SK-N-SH treated with all-trans-retinoic acid at 6 μM for 48 hours (cell line): ENCODE measurements around the gene CACNA1D.

Experiments used
- ARNTL ChIP-seq: fragments of 450-650 bp; formaldehyde crosslinking; IDR thresholded peaks from 2 replicates; pipeline ENCODE4 v1.5.0; 2020; ENCODE audit warnings: low read depth, mild to moderate bottlenecking, moderate library complexity, borderline replicate concordance
- OSR1 ChIP-seq: fragments of 250-450 bp; sonication (Bioruptor Pico); IDR thresholded peaks from 2 replicates; pipeline ENCODE4 v1.8.0; 2022; ENCODE audit warnings: moderate library complexity, mild to moderate bottlenecking, inconsistent platforms
- PPARA ChIP-seq: fragments of 250-450 bp; sonication (Bioruptor Pico); IDR thresholded peaks from 2 replicates; pipeline ENCODE4 v1.5.0; 2020; ENCODE audit warnings: mild to moderate bottlenecking, borderline replicate concordance
- SNAI2 ChIP-seq: fragments of 250-450 bp; sonication (Bioruptor Pico); IDR thresholded peaks from 2 replicates; pipeline ENCODE4 v1.5.0; 2020; ENCODE audit warnings: mild to moderate bottlenecking, moderate library complexity
- TCF4 ChIP-seq: fragments of 250-450 bp; sonication (Bioruptor Pico); IDR thresholded peaks from 2 replicates; pipeline ENCODE4 v1.8.0; 2021; ENCODE audit warnings: mild to moderate bottlenecking, moderate library complexity, borderline replicate concordance
- TOX ChIP-seq: fragments of 250-450 bp; sonication (Bioruptor Pico); IDR thresholded peaks from 2 replicates; pipeline ENCODE4 v1.8.0; 2021; ENCODE audit warnings: mild to moderate bottlenecking, moderate library complexity, borderline replicate concordance
- ZC3H10 ChIP-seq: fragments of 250-450 bp; sonication (Bioruptor Pico); IDR thresholded peaks from 2 replicates; pipeline ENCODE4 v1.5.1; 2021; ENCODE audit warnings: mild to moderate bottlenecking, moderate library complexity
- ZFP3 ChIP-seq: fragments of 250-450 bp; sonication (Bioruptor Pico); IDR thresholded peaks from 2 replicates; pipeline ENCODE4 v1.5.0; 2020; ENCODE audit warnings: mild to moderate bottlenecking, moderate library complexity
- ZFP30 ChIP-seq: fragments of 450-650 bp; formaldehyde crosslinking; IDR thresholded peaks from 2 replicates; pipeline ENCODE4 v1.5.0; 2022; ENCODE audit warnings: mild to moderate bottlenecking, moderate library complexity
- ZNF8 ChIP-seq: fragments of 450-650 bp; formaldehyde crosslinking; IDR thresholded peaks from 2 replicates; pipeline ENCODE4 v1.5.0; 2020; ENCODE audit warnings: mild to moderate bottlenecking, moderate library complexity
- TF ChIP-seq, protein P1 (sequence below): fragments of 250-450 bp; sonication (Bioruptor Pico); IDR thresholded peaks from 2 replicates; pipeline ENCODE4 v1.8.0; 2020; ENCODE audit warnings: mild to moderate bottlenecking, moderate library complexity, borderline replicate concordance
- TF ChIP-seq, protein P2 (sequence below): fragments of 250-450 bp; sonication (Bioruptor Pico); IDR thresholded peaks from 2 replicates; pipeline ENCODE4 v1.5.0; 2020; ENCODE audit warnings: mild to moderate bottlenecking, moderate library complexity
- TF ChIP-seq, protein P3 (sequence below): fragments of 250-450 bp; sonication (Bioruptor Pico); IDR thresholded peaks from 2 replicates; pipeline ENCODE4 v1.5.1; 2021; ENCODE audit warnings: mild to moderate bottlenecking, moderate library complexity

DNA sequence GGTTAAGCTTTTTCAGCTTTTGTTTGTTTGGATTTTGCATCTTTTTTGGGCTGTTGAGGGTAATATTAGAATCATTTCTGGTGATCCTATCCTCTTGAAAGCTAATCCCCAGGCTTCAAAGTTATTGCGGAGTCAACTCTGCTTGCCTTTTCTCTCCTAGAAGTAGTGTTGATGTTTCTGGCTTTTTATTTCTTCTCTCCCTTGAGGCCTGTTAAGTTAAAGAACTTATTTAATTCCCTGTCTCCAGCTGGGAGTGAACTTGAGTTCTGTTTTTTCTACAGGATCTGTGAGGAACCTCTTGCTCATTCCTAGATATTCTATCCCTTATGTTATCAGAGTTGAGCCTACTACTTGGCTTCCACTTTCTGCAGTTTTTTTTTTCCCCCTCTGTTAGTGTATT is 34.1 kb upstream of the CACNA1D start:
- TF ChIP-seq TOX (CRISPR knock-in tag) (no peak), OSR1 (no peak), ARNTL (CRISPR knock-in tag) (no peak), TCF4 (CRISPR knock-in tag) (no peak), ZFP30 (CRISPR knock-in tag) (no peak), ZFP3 (CRISPR knock-in tag) (no peak), ZC3H10 (no peak), ZNF8 (CRISPR knock-in tag) (no peak), SNAI2 (CRISPR knock-in tag) (no peak), PPARA (no peak)
- TF ChIP-seq, protein P1, sequence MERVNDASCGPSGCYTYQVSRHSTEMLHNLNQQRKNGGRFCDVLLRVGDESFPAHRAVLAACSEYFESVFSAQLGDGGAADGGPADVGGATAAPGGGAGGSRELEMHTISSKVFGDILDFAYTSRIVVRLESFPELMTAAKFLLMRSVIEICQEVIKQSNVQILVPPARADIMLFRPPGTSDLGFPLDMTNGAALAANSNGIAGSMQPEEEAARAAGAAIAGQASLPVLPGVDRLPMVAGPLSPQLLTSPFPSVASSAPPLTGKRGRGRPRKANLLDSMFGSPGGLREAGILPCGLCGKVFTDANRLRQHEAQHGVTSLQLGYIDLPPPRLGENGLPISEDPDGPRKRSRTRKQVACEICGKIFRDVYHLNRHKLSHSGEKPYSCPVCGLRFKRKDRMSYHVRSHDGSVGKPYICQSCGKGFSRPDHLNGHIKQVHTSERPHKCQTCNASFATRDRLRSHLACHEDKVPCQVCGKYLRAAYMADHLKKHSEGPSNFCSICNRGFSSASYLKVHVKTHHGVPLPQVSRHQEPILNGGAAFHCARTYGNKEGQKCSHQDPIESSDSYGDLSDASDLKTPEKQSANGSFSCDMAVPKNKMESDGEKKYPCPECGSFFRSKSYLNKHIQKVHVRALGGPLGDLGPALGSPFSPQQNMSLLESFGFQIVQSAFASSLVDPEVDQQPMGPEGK (CRISPR knock-in tag): no peak
- TF ChIP-seq, protein P2, sequence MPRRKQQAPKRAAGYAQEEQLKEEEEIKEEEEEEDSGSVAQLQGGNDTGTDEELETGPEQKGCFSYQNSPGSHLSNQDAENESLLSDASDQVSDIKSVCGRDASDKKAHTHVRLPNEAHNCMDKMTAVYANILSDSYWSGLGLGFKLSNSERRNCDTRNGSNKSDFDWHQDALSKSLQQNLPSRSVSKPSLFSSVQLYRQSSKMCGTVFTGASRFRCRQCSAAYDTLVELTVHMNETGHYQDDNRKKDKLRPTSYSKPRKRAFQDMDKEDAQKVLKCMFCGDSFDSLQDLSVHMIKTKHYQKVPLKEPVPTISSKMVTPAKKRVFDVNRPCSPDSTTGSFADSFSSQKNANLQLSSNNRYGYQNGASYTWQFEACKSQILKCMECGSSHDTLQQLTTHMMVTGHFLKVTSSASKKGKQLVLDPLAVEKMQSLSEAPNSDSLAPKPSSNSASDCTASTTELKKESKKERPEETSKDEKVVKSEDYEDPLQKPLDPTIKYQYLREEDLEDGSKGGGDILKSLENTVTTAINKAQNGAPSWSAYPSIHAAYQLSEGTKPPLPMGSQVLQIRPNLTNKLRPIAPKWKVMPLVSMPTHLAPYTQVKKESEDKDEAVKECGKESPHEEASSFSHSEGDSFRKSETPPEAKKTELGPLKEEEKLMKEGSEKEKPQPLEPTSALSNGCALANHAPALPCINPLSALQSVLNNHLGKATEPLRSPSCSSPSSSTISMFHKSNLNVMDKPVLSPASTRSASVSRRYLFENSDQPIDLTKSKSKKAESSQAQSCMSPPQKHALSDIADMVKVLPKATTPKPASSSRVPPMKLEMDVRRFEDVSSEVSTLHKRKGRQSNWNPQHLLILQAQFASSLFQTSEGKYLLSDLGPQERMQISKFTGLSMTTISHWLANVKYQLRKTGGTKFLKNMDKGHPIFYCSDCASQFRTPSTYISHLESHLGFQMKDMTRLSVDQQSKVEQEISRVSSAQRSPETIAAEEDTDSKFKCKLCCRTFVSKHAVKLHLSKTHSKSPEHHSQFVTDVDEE: no peak
- TF ChIP-seq, protein P3, sequence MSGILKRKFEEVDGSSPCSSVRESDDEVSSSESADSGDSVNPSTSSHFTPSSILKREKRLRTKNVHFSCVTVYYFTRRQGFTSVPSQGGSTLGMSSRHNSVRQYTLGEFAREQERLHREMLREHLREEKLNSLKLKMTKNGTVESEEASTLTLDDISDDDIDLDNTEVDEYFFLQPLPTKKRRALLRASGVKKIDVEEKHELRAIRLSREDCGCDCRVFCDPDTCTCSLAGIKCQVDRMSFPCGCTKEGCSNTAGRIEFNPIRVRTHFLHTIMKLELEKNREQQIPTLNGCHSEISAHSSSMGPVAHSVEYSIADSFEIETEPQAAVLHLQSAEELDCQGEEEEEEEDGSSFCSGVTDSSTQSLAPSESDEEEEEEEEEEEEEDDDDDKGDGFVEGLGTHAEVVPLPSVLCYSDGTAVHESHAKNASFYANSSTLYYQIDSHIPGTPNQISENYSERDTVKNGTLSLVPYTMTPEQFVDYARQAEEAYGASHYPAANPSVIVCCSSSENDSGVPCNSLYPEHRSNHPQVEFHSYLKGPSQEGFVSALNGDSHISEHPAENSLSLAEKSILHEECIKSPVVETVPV (CRISPR knock-in tag): no peak
